SIG-M5 (cell line): ENCODE results near the gene WTAP.
"Not testable (repeated sequence)": the region's sequence is repeated elsewhere in the genome, so short reads cannot be mapped to it uniquely, and the experiment has no call there.

ENCODE experiments used
- DNase-seq: peaks from one replicate; lab custom pipeline; 2025; lab: John Stamatoyannopoulos, UW

Gene WTAP

DNA sequence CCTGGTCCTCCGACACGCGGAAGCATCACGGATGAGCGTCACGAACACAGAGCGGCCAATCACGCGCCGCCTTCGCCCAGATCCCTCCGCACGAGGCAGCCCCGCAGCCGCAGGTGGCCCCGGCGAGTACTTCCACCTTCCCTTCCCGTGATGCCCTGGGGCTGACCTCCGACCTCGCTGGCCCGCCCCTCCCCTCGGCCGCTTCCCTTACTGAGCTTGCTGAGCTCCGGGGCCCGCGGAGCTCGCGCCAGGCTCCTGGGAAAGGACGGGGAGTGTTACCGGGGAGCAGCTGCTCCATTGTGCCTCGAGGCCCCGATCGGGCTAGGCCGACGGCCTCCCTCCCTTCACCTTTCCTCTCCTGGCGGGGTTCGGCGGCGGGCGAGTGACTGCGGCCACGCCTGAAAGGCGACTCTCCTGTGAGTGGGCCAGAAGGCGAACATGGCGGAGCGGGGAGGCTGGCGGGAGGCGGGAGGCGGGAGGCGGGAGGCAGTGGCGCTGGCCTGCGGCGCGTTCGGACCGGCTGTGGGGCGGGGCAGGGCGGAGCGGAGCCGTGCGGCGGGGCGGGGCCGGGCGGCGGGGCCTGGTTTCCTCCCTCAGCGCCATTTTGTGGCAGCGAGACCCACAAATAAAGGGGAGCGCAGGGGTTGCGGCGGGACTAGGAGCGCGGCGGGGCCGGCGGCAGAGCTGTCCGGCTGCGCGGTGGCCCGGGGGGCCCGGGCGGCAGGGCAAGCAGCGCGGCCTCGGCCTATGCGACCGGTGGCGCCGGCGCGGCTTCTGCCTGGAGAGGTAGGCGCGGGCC lies at the start of gene WTAP:
WTAP (plus strand) TSS at position 589 of the 799 bp plus-strand sequence. CDS start 8,760 bp downstream, outside the sequence.
- DNase-seq: peak; percentile 77

DNA sequence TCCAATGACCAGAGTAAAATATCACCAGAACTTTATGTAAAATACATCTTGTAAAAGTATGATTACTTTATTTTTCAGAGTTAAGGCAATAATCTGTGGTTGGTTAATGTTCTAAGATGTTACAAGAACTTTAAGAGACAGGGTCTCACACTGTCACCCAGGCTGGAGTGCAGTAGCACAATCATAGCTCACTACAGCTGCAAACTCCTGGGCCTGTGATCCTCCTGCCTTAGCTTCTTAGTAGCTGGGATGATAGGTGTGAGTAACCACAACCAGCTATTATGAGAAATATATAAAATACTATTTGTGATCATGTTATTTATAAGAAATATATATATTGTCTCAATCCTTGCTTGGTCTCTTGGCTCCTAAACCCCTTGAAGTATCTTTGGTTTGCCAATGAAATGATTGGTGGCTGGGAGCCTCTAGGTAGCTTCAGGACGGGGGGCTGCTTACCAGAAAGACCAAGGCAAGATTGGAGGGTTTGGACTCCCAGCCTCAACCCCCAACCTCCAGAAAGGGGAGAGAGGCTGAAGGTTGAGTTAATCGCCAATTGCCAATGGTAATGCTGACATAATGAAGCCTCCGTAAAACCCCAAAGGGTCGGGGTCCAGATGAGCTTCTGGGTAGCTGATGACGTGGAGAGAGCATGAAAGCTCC lies 49.7 kb upstream of the WTAP start:
- no peak for DNase-seq

DNA sequence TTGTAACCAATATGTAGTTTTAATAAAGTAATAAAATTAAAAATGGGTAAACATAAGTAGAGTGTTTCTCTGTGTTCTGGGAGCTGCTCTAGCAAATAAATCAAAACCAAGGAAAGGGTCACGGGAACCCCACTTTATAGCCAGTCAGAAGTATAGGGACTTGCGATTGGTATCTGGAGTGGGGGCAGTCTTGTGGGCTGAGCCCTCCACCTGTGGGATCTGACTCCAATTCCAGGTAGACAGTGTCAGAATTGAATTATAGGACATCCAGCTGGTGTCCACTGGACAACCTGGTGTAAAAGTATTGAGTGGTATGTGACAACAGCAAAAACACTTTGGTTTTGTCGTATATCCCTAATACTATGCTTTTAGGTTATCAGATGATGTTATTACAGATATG lies 48.7 kb upstream of the WTAP start:
- no peak for DNase-seq

DNA sequence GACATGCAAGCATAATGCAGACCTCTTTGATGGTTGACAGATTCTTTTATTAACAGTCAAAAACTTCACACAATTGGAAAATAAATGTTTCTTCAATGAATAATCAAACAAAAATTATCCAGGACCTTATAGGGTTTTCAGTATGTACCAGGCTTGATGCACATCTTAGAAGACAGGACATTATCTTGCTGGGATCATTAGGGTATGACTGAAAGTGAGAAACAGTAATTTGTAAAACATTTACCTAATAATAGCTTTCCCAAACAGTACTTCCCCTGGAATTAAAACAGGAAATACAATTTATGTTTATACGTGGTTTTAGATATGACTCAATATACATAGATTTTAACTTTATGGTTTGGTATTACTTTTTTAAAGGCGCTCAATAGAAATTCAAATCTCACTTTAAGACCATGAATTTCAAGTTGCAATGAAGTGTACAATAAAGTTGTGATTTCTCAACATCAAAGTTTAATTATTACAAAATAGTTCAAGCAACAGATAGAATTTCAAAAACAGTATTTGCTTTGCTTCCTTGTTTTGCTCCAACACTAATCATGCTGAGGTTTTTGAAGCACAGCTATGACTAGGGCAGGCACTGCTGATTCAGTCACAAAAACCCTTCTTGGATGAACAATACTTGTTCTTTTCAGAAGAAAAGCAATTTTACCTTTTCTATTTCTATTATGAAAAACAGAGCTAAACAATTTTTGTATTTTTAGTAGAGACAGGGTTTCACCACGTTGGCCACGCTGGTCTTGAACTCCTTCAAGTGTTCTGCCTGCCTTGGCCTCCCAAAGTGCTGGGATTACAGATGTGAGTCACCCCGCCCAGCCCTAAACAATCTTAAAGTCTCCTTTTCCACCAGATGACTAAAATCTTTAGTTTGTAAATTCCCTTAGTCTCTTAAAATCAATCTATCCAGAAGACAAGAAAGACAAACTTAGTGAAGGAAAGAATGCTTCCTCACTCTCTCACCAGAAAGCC lies 47.9 kb upstream of the WTAP start:
- DNase-seq: no peak

DNA sequence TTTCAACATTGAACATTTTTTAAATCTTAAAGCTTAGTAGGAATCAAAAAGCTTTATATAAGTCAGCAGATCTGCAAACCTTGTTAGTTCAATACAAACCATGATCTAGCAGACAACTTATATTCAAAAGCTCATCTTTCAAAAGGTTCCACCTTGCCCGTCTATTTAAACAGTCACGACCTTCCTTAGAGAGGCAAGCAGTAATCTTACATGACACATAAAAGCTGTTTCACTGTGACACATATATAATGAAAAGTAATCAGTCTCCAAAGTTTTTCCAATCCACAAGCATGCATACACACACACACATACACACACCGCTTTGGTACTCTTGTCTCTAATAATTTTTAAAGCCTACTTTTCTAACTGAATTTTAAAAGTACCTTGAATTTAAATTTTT lies 47.2 kb upstream of the WTAP start:
- DNase-seq: no peak

DNA sequence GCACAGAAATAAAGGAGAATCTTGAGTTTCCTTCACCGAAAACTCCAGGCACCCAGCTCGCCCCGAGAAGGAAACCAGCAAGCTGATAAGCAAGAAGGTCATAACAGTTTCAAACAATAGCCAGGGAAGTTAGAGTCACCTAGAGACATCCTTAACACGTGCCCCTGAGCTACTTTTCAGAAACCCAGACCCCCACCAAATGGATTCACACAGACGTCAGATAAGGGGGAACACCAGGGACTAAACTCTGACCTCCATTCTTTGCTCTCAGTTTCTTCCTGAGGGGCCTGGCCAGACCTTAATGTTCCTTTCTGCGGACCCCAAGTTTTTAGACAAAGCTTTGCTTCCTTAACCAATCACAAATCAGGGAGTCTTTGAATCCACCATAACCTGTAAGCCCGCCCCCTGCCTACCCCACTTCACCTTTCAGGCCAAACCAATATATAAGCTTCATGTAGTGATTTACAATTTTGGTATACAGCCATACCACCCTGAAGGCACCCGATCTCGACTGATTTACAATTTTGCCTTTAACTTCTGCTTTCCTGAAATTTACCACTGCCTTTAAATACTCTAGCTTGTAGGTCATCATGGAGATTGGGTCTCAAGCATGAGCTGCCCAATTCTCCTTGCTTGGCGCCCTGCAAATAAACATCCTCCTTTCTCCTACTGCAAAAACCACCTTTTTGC lies 46.0 kb upstream of the WTAP start:
- DNase-seq: no peak

DNA sequence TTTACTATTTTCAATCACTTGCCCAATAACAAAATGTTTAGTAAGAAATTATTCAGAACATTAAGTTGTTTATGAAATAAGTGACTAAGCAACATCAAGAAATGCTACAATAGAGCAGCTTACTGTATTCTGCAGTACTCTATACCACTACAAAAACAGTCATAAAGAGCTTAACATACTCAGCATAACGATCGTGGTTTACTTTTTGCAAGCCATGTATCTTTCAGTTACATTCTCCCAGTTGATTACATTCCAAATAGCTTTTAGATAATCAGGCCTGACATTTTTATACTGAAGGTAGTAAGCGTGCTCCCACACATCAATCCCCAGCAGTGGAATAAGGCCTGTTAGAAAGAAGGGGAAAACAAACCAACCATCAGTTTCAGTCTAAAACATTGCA lies 45.0 kb upstream of the WTAP start:
- DNase-seq: no peak

DNA sequence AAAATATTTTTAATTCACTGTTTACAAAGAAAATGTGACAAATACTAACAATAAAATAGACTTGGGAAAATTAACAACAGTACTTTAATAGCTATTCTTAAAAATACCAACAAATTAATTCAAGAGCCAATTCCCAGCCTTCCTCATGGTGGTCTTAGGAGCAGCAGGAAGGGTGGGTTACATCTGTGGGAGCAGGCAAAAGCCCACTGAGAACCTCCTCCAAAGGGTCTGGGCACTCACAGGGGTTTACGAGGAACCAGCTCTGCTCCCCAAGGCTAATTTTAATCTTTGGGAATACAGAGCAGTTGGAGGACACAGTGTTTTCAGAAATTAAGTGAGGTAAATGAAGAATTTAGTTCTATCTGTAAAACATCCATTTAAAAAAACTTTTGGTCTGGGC lies 44.5 kb upstream of the WTAP start:
- no peak for DNase-seq

DNA sequence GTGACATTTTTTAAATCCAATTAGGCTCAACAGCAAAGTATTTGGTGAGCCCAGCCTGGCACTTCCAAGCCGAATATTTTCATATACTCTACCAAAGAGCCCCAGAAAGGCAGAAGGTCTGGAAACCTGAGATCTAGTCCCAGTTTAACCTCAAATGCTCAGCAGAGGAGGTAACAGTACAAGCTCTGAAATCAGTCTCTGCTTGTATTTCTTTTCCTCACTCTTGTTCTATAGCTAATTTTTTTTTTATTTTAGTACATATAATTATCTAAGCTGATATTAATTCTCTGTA lies 43.3 kb upstream of the WTAP start:
- DNase-seq: no peak

DNA sequence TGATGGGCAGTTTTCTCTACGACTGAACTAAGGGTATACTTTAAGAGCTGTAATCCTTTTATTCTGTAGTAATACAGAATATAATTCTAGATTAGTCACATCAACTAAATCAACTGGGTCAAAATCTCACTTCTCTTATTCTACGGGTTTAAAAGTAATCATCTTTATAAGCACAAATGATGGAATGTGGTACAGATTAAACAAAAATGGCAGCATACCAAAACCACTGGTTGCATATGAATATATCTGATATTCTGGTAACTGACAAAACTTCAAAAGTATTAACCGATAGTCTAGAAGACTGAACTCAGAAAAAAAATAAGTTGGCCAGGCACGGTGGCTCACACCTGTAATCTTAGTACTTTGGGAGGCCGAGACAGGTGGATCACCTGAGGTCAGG lies 41.3 kb upstream of the WTAP start:
- DNase-seq: no peak

DNA sequence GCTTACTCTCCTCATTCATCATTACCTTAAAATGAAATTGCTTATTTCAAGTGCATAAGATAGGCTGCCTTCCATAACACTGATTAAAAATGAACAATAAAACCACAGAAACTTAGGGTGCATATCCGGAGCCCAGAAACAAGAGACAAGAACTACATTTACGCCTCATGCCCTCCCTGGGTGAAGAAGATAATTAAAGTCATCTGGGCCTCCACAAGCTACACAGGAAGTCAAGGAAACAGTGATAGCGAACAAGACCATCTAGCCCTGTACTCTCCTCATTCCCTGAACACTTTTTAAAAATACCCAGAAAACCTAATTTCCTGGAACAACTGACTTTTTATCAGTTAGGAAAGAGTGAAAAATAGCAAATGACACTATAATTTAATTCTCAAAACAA lies 40.6 kb upstream of the WTAP start:
- DNase-seq: no peak

DNA sequence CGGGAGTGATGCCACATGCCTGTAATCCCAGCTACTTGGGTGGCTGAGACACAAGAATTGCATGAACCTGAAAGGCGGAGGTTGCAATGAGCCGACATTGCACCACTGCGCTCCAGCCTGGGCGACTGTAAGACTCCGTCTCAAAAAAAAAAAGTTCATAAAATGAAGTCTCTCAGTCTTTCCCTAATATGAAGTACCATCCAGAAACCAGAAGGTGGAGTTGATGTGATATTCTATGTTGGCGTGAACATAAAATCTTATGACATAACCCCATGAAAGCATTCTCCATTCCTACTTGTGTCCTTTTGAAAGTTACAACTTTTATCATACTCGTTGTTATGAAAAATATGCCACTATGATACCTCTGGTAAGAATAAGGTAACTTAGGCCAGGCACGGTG lies 40.0 kb upstream of the WTAP start:
- no peak for DNase-seq

DNA sequence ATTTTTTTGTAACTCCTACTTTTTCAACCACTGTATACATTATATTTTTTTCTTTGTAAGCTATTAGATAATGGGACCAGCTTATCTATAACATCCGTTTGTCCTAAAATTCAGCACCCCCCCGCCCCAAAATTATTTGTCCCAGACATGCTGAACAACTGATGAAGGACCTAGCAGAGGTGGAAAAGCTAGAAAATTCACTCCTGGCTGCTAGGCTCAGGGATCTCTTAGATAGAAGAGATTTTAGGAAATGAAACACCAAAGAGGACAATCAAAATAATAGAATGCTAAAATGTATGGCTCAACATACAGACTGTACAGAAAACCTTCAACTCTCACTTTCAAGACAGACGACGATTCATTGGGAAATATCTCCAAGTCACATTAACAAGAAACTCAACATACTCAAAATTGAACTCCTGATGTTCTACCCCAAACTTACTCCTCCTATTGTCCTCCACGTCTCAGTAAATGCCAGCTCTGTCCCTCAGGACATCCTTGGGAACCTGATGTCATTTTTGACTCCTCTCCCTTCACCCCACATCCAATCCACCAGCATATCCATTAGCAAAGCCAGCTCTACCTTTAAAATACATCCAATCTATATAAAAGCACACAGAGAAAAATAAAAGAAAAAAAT lies 38.9 kb upstream of the WTAP start:
- DNase-seq: no peak

DNA sequence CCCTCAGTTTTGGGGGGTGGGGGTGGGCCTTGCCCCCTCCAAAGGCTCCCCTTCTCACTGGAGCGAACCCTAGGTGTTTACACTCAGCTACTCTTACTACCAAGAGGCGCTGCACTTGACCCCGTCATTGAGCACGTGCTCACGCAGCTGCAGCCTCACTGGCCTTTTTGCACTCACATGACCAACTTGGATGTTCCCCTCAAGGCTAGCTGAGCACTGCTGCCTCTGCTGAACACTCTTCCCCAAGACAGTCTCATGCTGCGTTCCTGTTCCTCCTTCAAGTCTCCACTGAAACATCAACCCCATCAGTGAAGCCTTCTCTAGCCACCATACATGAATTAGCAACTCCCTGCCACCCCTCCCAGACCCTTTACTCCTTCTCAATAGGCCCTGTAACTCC lies 38.3 kb upstream of the WTAP start:
- DNase-seq: no peak

DNA sequence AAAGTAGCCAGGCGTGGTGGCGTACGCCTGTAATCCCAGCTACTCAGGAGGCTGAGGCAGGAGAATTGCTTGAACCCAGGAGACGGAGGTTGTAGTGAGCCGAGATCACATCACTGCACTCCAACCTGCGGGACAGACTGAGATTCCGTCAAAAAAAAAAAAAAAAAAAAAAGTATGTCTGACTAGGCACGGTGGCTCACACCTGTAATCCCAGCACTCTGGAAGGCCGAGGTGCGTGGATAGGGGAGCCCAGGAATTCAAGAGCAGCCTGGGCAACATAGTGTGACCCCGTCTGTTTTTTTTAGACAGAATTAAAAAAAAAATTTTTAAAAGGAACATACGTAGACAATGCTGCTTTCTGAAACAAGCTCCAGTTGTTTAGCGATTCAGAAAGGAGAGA lies 37.2 kb upstream of the WTAP start:
- not testable (repeated sequence) for DNase-seq

DNA sequence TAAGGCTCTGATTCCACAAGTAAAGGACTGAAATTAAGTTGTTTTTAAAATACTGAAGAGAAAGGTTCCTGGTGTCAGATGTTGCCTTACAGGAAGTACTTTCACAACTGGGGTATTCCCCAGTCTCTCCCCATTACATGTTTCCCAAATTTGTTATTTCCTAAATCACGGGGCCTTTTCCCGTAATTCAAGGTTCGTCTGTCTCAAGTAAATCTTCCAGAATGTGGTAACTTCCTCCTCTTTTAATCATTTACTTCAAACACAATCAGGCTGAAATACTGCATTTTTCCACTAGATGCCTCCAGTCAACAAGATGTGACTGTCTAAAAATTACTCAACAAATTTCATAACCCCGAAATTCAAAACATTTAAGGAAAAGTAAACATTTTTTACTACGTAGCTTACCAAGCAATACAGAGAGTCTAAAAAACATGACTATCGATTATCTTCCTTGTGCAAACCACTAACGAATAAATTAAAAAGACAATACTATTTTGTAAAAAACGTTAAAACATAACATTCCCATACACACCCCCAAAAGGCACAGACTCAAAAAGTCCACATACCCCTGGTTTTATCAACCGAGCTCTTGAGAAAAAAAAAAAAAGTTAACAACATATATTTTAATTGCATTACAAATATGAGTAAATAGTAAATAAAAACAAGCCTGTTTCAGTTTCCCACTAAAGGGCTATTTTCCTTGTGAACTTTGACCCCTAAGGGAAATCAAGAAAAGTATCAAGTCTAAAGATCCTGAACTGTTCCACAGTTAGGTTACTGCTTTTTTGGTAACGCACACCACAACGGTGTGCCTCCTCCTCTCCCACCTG lies 36.0 kb upstream of the WTAP start:
- DNase-seq: peak; percentile 50

DNA sequence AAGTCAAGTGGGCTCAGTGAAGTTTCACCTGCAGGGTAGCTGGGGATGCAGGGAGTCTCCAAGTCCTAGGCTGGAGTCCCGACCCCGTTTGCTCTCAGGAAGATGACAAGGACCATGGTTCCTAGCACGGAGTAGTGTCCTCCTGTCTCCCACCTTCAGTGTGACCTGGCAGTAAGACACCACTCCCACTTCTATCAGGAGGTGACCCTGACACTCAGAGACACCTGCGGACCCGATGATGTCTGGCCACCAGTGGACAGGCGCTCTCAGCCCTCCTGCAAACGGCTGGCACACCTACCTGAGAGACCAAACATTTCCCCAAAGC lies 35.4 kb upstream of the WTAP start:
- DNase-seq: no peak

DNA sequence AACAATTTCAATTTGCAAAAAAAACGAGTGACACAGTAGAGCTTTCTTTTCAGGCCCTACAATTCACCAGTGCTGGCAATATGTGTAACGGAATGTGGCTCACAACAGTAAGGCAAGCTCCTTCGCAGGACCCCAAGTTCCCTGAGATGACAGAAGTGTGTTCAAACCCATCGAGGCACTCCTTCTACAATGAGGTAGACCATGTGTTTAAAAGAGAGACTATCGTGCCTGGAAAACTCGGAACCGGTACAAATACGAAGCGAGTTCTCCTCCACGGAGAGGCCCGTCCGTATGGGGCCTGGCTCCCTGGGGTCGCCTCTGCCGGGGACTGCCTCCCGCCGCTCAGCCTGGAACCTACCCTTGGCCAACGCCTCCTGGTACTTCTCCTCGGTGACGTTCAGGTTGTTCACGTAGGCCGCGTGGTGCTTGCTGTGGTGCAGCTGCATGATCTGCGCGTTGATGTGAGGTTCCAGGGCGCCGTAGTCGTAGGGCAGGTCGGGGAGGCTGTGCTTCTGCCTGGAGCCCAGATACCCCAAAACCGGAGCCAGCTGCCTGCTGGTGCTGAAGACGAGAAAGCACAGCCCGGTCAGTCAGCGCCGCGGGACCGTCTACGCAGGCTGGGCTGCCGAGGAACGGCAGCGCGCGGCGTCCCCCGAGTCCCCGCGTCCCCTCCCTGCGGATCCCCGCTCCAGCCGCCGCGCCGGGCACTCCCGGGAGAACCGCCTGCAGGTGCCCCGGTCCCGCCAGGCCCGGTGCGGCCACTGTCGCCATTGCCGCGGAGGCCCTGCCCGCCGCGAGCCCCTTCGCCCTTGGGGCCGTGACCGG lies 34.8 kb upstream of the WTAP start:
- DNase-seq: no peak

DNA sequence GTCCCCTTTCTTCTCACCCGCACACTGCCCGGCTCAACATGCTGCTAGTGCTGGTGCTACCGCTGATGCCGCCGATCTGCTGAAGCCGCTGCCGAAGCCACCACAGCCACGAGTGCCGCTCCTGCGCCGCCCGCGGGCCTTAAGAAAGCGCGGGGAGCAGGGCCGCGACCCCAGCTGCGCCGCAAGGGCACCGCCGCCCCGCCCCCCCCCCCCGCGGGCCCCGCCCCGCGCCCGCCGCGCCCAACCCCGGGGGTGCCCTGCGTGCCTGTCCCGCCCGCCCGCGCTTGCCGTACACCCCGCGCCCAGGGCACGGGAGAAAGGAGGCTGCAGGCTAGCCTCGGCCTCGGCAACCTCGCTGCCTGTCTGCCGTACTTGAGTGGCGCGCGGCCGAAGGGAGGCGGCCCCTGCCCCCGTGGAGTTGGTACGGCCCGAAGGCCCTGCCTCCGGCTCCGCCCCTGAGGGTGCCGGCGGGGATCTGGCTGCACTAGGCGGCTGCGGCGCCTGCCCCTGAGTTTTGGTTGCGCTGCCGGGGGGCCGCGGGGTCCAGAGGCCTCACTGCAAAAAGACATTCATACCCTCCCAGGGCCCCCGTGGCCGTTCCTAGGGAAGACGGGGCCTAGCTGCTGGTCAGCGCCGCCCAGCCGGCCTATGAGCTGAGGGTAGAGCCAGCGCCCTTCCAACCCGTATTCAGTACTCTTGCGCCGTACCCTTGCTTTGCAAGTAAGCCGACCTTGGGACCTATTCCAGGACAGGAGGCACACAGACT lies 34.0 kb upstream of the WTAP start, which contains the start of gene SOD2:
SOD2 (minus strand) TSS at position 114 of the 766 bp plus-strand sequence; CDS start at position 40, 74 bp downstream.
- no peak for DNase-seq
